ENCODE results near the gene CCDC33. TPM values are rescaled to one million over a fixed set of nuclear protein-coding genes. Genes with fewer than 3 reads are reported as not detected.

CCDC33 gene
- total RNA-seq, 1 donor from 2014 or later: 0.51 TPM

GRCh38 chr15:74328331-74329056 lies 92.4 kb downstream of the CCDC33 start:
- Mint-ChIP-seq H3K4me3 (ENCODE audit: unreplicated experiment) (peak overlapping the region; percentile 65), H3K27me3 (ENCODE audit: unreplicated experiment) (peaks cover 10% of the 10 kb centered on the region), H3K36me3 (ENCODE audit: low read depth, unreplicated experiment) (no peaks in the 10 kb centered on the region), H3K4me1 (ENCODE audit: unreplicated experiment) (peaks cover 44% of the 10 kb centered on the region), H3K9me3 (ENCODE audit: unreplicated experiment) (no peaks in the 10 kb centered on the region), H3K27ac (ENCODE audit: unreplicated experiment) (no peak overlapping the region)
- TF ChIP-seq CTCF (IDR thresholded peaks at IDR 0.05; ENCODE audit: unreplicated experiment): no peak
- no peak for DNase-seq (ENCODE audit: low spot score)

- H3K4me1 Mint-ChIP-seq (ENCODE audit: unreplicated experiment): peaks cover 36% of the 10 kb centered on the region
- H3K9me3 Mint-ChIP-seq (ENCODE audit: unreplicated experiment): no peaks in the 10 kb centered on the region
- no peak for TF ChIP-seq CTCF (IDR thresholded peaks at IDR 0.05; ENCODE audit: unreplicated experiment)
- H3K36me3 Mint-ChIP-seq (ENCODE audit: low read depth, unreplicated experiment): peaks cover 5% of the 10 kb centered on the region
- H3K4me3 Mint-ChIP-seq (ENCODE audit: unreplicated experiment): no peak overlapping the region
- peaks cover 13% of the 10 kb centered on the region for H3K27me3 Mint-ChIP-seq (ENCODE audit: unreplicated experiment)
- H3K27ac Mint-ChIP-seq (ENCODE audit: unreplicated experiment): no peak overlapping the region
- DNase-seq (ENCODE audit: low spot score): no peak
These were observed 94.8 kb downstream of the CCDC33 start for GRCh38 chr15:74330861-74331408.

GRCh38 chr15:74332011-74332410 lies 95.9 kb downstream of the CCDC33 start:
- peaks cover 34% of the 10 kb centered on the region for H3K4me1 Mint-ChIP-seq (ENCODE audit: unreplicated experiment)
- peaks cover 18% of the 10 kb centered on the region for H3K27me3 Mint-ChIP-seq (ENCODE audit: unreplicated experiment)
- no peaks in the 10 kb centered on the region for H3K9me3 Mint-ChIP-seq (ENCODE audit: unreplicated experiment)
- H3K36me3 Mint-ChIP-seq (ENCODE audit: low read depth, unreplicated experiment): peaks cover 5% of the 10 kb centered on the region
- no peak for TF ChIP-seq CTCF (IDR thresholded peaks at IDR 0.05; ENCODE audit: unreplicated experiment)
- no peak for DNase-seq (ENCODE audit: low spot score)
- H3K4me3 Mint-ChIP-seq (ENCODE audit: unreplicated experiment): no peak overlapping the region
- H3K27ac Mint-ChIP-seq (ENCODE audit: unreplicated experiment): no peak overlapping the region

GRCh38 chr15:74332611-74333010 lies 96.5 kb downstream of the CCDC33 start:
- Mint-ChIP-seq H3K9me3 (ENCODE audit: unreplicated experiment) (no peaks in the 10 kb centered on the region), H3K4me3 (ENCODE audit: unreplicated experiment) (no peak overlapping the region), H3K27ac (ENCODE audit: unreplicated experiment) (no peak overlapping the region), H3K4me1 (ENCODE audit: unreplicated experiment) (peaks cover 32% of the 10 kb centered on the region), H3K27me3 (ENCODE audit: unreplicated experiment) (peaks cover 18% of the 10 kb centered on the region), H3K36me3 (ENCODE audit: low read depth, unreplicated experiment) (peaks cover 5% of the 10 kb centered on the region)
- no peak for DNase-seq (ENCODE audit: low spot score)
- TF ChIP-seq CTCF (IDR thresholded peaks at IDR 0.05; ENCODE audit: unreplicated experiment): no peak

- Mint-ChIP-seq H3K4me3 (ENCODE audit: unreplicated experiment) (no peak overlapping the region), H3K4me1 (ENCODE audit: unreplicated experiment) (peaks cover 27% of the 10 kb centered on the region), H3K27me3 (ENCODE audit: unreplicated experiment) (peaks cover 17% of the 10 kb centered on the region), H3K36me3 (ENCODE audit: low read depth, unreplicated experiment) (peaks cover 6% of the 10 kb centered on the region), H3K9me3 (ENCODE audit: unreplicated experiment) (no peaks in the 10 kb centered on the region), H3K27ac (ENCODE audit: unreplicated experiment) (no peak overlapping the region)
- TF ChIP-seq CTCF (IDR thresholded peaks at IDR 0.05; ENCODE audit: unreplicated experiment): no peak
- DNase-seq (ENCODE audit: low spot score): no peak
These were observed 97.0 kb downstream of the CCDC33 start for GRCh38 chr15:74333093-74333492.
